C4-2B (cell line): ENCODE results near the gene CCDC177.

Experiments
- ZFX ChIP-seq: fragments of 450-650 bp; IDR thresholded peaks from 2 replicates; pipeline ENCODE4 v1.6.1; 2017
- TF ChIP-seq, protein P1 (sequence below): fragments of 450-650 bp; conservative IDR thresholded peaks from 2 replicates; pipeline ENCODE4 v1.5.1; 2017; ENCODE audit warnings: mild to moderate bottlenecking

DNA sequence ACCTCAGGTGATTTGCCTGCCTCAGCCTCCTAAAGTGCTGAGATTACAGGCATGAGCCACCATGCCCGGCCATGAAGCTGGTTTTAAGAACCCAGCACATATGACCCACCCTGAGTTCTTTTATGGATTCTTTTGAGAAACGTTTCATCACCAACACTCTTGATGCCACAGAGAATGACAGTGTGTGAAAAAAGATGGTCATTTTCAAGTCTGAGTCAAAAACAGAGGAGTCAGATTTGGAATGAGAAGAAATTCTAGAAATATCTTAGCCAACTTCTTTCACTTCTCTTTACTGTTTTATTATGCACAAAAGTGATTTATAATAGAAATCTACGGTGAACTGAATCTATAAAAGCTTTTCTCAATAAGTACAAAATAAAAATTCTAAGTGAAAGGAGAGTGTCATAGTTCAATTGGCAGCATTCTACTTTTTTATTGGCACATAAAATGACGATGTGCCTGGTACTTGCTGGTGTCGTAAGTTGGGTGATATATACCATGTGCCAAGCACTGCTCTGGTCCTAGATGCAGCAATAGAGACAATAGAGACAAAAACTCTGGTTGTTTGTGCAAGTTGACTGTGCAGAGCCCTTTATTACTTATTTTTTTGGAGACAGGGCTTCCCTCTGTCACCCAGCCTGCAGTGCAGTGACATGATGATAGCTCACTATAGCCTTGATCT lies 33.9 kb downstream of the CCDC177 start:
- TF ChIP-seq, protein P1, sequence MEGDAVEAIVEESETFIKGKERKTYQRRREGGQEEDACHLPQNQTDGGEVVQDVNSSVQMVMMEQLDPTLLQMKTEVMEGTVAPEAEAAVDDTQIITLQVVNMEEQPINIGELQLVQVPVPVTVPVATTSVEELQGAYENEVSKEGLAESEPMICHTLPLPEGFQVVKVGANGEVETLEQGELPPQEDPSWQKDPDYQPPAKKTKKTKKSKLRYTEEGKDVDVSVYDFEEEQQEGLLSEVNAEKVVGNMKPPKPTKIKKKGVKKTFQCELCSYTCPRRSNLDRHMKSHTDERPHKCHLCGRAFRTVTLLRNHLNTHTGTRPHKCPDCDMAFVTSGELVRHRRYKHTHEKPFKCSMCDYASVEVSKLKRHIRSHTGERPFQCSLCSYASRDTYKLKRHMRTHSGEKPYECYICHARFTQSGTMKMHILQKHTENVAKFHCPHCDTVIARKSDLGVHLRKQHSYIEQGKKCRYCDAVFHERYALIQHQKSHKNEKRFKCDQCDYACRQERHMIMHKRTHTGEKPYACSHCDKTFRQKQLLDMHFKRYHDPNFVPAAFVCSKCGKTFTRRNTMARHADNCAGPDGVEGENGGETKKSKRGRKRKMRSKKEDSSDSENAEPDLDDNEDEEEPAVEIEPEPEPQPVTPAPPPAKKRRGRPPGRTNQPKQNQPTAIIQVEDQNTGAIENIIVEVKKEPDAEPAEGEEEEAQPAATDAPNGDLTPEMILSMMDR, result no peak
- TF ChIP-seq ZFX, result no peak
